HG02623 (cell line): ENCODE measurements around the gene SC5D.

Experiments used
- ATAC-seq: cut with Tn5 transposase; IDR thresholded peaks from one replicate; pipeline ENCODE4 v1.9.1; 2021; ENCODE audit warnings: moderate library complexity; ENCODE audit not compliant: unreplicated experiment

The SC5D gene

DNA sequence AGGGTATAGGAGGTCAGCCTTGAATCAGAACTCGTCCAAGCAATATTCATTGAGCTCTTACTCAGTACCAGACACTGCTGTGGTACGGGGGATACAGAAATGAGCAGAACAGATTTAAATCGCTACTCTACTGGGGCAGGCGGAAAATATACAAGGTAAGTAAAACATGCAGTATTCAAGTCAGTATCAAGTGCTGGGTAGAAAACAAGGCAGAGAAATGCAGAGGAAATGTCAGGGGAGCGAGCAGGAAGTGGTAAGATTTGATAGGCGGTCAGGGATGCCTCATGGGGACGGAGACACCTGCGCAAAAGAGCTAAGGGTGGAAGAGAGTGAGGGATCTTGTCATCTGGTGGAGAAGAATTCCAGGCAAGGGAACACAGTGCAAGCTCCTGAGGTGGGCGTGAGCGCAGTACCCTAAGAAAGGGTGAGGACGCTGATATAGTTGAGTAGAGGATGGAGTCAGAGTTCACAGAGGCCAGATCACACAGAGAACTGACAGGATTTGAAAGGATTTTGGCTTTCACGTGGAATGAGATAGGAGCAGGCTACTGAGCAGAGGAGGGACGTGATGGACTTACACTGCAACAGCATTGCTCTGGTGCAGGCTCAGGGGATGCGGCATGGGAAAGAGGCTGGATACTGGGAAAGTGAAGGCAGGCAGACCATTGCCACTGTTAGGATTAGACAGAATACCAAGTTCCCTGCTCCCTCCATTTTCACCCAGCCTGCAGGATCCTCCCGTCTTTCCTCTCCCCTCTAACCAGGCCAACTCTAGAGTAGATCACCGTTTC, 35.8 kb downstream of the SC5D start:
- no peak for ATAC-seq

DNA sequence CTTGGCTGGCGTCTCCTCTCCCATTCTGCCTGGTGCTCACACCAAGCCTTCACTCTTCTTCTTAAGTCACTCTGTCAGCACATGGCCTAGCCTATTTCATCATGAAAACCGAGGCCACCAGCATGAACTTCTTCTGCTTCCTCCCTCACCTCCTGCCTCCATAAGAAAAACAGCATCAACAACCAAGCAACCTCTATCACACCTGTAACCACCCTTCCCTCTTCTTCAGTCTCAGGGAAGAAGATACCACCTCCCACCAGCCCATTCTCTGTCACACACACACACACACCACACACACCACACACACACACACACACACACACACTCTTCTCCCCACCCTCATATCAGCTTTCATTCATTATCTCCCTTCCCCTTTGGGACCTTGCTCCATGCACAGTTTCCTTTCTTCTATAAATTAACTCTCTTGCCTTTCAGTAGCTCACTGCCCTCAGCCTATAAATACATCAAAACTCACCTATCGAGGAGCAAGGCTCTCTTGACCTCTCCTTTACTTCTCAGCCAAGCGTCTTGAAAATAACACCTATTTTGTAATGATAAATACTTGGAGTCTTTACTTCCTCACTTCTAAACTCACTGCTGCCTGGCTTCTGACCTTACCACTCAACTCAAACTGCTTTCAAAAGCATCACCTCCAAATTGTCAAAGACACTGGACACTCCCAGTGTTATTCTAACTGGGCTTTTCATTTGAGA, 36.6 kb downstream of the SC5D start:
- no peak for ATAC-seq

DNA sequence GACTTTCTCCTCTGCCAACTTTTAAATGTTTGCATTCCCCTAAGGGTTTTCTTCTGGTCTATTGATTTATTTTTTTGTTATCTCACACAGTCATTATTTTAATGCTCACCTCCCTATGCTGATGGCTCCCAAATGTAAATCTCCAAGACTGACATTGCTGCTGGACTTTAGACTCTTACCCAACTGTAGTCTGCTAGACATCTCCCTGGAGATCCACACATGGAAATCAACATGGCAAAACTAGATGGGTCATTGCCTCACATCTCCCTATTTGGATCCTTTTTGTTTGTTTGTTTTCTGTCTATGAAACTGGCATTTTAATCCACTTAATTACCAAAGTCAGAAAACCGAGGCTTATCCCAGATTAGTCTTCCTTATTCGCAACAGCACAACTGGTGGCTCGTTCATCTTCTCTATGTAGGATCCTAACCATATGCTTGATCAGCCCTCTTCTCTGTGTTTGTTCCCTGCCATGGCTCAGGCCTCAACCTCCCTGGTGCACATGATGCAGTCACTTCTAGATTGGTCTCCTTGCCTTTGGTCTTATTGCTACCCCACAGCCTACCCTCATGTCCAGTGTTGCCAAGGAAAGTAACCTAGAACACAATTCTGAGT, 37.3 kb downstream of the SC5D start:
- ATAC-seq = no peak

DNA sequence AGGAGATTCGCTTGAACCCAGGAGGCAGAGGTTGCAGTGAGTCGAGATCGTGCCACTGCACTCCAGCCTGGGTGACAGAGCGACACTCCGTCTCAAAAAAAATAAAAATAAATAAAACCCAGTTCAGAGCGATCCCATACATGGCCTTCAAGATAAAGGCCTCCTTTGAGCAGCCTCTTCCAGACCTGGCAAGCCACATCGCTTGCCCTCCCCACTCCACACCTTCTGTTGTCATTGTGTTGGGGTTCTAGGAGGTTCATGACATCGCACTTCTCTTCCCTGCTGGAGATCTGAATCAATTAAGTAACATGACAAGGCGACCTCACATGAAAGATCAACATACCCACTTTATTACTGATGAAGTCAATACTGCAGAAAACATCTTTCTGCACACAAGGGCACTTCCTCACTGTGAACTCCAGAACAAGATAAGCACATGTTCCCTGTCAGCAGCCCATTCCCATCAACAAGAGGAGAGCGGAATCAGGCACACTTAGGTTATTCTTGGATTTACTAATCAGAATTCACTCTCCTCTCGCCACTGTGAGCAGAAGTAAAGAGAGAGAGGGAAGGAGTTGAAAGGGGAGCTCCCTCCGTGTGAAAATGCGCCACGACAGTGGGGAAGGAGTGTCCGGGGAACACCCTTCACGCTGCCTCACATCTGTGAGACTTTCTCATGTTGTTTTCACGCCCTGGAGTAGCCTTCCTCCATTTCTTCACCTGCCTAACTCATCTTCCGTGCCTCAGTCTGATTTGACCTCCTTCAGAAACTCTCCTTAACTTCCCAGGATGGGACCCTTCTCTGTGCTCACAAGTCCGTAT, 38.3 kb downstream of the SC5D start:
- no peak for ATAC-seq

DNA sequence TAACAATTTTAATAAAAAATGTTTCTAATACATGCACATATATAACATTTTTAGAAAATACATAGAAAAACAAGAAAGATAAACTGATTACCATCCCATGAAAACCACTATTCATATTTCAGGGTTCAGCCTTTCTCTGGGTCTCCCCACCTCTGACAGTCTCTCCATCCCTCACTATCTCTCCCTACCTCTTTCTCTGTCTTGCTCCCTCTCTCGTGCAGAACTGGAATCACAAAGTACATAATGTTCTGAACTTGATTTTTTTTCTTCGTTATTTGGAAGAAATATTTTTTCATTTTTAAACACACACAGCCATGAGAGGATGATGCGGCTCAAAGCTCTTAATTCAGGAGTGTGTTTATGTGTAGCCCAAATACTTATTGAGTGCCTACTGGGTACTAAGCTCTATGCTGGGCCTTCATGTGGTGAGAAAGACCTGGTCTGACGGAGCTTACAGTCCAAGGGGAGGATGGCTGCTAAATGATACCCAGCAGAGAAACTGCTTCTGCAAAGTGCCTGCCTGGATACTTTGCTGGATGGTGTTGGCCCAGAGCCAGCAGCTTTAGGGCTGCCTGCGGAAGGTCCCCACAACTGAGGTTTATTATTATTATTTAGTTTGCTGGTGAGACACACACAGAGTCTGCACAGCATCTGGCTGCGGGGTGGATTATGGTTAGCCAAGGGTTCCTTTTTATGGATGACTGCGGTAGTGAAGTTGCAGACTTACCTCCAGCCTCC, 42.6 kb downstream of the SC5D start:
- no peak for ATAC-seq

DNA sequence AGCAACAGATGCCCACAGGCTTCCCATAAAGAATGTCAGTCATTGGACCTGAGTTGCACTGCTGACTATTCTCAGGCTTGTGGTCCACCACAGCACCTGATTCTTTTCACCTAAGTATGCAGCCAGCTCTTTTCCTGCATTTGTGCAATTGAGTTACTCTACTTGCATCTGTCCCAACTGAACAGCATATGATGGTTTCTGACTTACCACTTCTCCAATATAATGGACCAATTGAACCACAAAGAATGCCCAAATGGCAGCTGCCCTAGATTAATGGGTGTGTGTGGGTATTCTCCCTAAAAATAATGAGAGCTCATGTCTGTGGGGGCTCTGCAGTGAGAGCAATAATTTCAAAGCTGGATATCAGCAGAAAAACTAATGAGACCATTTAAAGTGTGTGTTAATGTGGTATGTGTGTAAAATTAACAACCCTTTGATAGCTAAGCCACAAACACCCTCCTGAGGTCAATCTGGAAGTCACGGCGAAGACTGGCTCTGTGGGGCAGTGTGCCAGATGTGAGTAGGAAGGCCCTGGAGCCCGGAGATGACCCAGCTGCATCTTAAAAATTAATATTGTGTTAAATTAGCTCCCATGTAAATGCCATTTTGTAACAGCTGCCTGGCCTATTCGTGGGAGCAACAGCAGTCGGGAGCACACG, 43.8 kb downstream of the SC5D start:
- no peak for ATAC-seq

DNA sequence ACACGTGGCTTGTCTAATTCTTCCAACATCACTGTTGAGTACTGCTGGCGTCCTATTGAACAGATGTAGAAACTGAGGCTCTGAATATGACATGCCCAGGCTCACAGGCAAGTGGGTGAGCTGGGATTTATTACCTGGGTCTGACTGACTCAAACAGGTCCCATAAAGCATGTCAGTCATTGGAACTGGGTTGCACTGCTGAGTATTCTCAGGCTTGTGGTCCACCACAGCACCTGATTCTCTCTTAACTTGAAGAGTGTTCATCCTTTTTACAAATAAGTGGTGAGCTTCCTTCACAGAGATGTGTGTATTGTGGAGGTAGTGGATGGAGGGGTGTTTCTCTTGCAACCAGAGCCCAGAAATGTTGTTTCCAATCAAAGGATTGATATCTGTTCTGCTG, 44.5 kb downstream of the SC5D start:
- no peak for ATAC-seq

DNA sequence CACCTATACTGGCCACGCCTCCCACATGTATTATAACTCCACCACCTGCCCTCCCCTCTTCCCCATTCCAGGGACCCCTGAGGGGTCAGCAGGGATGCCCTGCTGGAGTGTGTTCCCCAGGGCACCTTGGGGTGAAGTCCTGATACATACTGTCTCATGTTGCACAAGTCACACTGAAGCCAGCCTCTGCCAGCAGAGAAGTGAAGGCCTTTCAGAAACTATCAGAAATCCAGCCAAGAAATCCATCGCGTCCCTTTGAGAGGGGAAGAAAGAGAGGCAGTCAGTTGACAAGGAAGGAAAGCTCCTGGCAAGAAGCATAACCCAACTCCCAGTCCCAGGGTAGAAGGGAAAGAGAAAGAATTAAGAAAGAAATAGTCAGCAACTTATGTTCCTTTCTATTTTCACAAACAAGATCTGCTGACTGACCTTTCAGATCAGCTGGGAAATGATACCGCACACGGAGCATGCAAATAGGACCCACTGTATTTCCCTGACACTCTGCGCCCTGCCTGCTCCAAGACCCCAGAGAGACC, 45.2 kb downstream of the SC5D start:
- ATAC-seq = no peak

DNA sequence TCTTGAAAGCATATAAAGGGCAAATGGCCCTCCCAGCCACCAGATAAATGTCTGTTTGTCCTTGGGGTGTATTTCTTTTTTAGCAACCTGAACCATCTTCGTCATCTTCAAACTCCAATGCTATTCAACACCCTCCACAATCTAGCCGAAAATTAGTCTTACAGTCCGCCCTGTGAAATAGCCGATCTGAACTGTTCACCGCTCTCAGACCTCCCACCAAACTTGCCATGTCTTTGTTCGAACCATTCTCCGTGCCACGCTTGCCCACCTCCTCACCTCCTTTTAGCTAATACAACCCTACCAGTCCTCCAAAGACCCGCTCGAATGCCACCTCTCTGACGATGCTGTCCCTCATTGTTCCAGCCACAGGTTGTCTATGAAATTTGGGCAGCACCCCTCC, 46.0 kb downstream of the SC5D start:
- ATAC-seq = no peak

DNA sequence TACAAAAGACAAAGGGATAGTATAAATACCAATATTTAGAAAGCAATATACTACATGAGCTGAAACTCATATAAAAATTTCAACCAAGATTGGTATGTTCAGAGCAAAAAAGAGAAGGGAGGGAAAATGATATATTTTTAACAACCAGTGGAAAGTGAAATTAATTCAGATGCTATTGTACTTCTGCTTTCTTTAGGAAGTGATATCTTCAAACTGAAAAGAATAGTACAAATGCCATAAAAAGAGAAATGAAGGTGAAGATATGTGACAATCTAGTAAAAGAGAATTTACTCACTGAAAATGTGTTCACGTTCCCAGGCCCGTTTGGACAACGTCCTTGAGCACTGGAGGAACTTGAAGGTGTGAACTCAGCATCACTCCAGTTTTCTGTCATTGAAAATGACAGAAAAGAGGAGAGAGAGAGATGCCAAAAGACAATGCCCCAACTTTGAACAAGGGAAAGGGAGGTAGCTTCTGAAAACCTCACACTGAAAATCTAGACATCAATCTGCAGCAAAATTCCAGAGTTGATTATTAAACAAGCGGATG, 47.5 kb downstream of the SC5D start:
- ATAC-seq = no peak

DNA sequence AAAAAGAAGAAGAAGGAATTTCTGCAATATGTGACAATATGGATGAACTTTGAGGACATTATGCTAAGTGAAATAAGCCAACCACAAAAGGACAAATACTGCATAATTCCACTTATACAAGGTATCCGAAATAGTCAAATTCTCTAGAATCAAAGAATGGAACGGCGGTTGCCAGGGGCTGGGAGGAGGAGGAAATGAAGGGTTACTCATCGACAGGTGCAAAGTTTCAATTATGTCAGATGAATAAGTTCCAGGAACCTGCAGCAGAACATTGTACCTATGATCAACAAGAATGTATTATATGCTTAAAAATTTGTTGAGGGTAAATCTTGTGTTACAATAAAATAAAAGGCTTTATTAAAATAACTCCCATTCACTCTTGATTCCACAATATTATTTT, 49.0 kb downstream of the SC5D start:
- no peak for ATAC-seq

DNA sequence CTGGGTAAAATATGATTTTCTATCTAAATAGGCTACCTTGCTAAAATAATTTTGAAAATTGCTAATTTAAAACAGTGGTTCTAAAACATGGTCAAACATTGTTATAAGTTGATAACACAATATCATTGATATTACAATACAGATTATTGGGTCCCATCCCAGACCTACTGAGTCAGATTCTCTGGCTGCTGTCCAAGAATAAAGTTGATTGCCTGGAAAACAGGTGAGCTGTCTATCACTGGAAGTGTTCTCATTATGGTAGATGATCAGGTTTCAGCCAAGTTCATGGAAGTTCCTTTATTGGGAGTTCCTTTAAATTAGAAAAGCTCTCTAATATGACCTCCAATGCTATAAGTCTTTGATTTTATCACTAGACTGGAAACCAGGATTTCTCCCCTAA, 52.3 kb downstream of the SC5D start:
- no peak for ATAC-seq

DNA sequence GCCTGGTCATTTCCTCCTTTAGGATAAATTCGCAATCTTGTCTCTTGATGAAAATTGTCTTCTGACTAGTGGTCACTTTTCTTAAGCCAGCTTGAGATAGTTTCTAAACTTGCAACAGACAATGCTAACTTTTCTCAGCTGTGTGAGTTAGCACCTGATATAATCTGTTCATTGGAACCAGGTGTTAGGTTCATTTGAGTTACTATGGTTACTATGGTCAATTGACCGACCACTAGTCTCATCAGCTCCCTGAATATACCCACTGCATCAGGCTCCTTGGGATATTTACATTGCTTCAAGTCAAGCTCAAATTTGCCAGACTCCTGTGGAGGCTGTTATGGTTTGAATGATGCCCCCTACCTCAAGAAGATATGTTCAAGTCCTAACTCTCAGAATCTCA, 54.5 kb downstream of the SC5D start:
- no peak for ATAC-seq

DNA sequence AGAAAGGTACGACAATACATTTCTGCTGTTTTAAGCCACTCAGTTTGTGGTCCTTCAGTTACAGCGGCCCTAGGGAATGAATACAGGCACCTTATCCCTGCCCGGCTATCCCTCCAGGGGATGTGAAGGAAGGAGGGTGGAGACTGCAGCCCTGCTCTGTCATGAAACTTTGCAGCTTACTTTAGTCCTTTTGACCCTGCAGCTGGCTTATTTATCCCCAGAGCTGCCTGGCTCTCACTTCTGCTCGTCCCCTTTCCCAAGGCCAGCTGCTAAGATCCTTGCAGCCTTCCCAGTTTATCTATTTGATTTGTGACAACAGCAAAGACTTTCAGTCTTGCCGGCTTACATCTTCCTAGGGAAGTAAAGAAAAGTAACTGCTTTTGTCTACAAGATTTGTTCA, 55.2 kb downstream of the SC5D start:
- ATAC-seq = no peak

DNA sequence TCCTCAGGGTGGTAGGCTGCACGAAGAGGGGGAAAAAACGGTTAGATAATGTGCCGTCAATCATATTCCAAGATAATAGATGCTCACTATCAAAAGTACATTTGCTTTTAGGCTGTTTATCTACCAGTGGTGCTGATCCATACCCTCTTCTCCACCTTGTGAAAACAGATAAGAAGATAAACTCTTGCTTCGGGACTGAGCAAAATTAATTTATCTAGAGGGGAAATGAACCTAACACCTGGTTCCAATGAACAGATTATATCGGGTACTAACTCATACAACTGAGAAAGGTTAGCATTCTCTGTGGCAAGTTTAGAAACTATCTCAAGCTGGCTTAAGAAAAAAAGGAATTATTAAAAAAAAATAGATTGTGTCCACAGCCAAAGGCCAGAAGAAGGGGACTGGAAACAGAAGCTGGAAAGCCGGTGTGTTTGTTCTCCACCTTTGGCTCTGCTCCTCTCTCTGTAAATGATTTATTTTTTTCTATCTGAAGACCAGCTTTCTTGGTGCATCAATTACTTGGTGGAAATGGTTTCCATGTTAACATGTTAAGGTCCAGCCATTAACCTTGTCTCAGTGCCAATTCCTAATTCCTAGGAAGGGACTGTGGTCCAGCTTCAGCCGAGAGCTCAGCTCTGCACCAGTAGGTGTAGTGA, 55.8 kb downstream of the SC5D start:
- ATAC-seq = no peak

DNA sequence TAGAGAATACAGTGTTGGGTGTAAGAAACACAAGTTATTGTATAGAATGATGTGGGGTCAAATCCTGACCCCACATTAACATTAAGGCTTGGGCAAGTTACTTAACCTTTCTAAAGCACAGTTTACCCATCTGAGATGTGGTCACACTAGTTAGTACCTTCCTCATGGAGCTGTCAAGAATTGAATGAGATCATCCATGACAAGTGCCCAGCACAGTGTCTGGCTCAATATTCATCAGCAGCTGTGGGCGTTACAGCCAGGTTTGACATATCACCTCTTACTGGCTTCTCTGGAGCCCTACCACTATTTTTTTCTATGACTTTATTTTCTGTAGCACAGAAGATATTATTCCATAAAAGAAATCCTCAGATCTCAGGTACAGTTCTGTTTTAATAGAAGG, 57.2 kb downstream of the SC5D start:
- no peak for ATAC-seq

DNA sequence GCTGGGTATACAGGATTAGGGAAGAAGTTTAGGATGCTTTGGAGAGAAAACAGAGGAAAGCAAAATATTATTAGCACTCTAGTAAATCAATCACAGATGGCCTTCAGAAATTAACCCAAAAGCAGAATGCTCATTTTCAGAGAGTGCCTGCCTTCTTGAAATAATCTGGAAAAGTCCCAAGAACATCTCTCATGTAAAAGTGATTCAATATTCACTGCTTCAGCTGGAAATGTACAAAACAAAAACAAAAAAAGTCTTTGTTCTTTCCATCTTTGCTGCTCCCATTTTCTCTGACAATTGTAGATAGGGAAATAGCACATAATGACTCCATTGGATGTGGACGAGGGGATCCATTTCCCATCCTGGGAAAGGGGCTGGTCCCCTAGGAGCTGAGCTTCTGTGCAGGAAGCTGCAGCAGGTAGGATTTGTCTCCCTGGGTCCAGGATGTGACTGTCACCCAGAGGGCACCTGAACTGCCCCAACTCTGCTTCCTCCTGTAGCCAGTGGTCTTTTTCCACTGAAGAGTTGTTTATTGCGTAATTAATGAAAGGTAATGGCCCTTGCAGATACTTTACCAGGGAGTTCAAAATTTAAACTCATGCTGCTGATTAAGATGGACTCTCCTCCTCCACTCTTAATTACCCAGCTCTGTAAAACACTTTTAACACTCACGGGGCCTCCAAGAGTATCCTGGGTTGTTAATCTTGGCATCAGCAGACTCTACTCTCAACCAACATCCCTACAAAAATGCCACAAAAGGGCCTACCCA, 57.9 kb downstream of the SC5D start:
- ATAC-seq = no peak

DNA sequence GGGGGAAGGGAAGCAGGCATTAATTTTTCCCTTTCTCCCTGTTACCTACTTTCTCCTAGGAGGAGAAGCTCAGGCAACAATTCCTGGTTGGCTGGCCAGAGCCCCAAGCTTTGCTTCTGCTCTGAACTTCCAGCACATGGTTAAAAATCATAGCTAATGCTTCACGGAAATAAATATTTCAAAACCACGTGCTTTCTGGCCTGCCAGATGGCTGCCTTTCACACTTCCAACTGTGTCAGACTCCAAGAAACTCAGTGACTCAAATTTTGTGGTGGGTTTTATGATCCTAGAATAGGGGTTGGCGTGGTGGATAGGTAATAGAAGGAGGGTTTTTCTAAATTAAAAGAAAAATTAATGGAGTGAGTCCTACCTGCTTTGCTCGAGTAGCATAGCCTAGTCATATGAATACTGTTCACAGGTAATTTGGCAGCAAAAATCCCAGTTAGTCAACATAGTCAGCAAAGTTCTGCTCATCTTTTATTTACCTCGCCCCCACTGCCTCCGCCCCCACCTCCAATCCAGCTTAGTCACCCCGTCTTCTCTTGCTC, 58.6 kb downstream of the SC5D start:
- ATAC-seq = no peak
